Measurements from ENCODE around the gene CDH24. TPM values are rescaled to one million over a fixed set of nuclear protein-coding genes. Genes with fewer than 3 reads are reported as not detected.

Gene CDH24
- polyA plus RNA-seq, 3 donors: 0.13 to 0.14 TPM; not detected in 1

GRCh38 chr14:23071921-23072539 is 14.7 kb upstream of the CDH24 start:
- peak overlapping the region; percentile 97 to 98 for H3K4me3 Mint-ChIP-seq

More at GRCh38 chr14:23071921-23072539, 14.7 kb upstream of the CDH24 start:
- Histone ChIP-seq H3K9me3 (replicated peaks in 1 of 2; ENCODE audit: control insufficient read depth in 1 of 2, insufficient read depth in 1 of 2, low read length in 2 of 2) (no peaks in the 10 kb centered on the region), H3K4me3 (replicated peaks in 1 of 3; ENCODE audit: low read depth in 2 of 3, low read length in 3 of 3) (peak overlapping the region in 1 of 3 experiments; percentile 87), H3K79me2 (ENCODE audit: insufficient read depth, low read length) (peaks cover 84% of the 10 kb centered on the region), H2AFZ (ENCODE audit: insufficient read depth, low read depth, low read length, poor library complexity, severe bottlenecking) (no peak overlapping the region), H3K27me3 (ENCODE audit: control insufficient read depth in 2 of 2, insufficient read depth in 2 of 2, low read length in 2 of 2) (no peaks in the 10 kb centered on the region), H3K36me3 (replicated peaks in 1 of 2; ENCODE audit: control insufficient read depth in 1 of 2, insufficient read depth in 2 of 2, low read length in 2 of 2) (peaks cover 64 to 77% of the 10 kb centered on the region in 2 donors), H4K20me1 (ENCODE audit: insufficient read depth, low read length) (peaks cover 67% of the 10 kb centered on the region), H3K4me2 (replicated peaks; ENCODE audit: extremely low read depth, low read length, poor library complexity, severe bottlenecking) (peak overlapping the region; percentile 71), H3K4me1 (ENCODE audit: control insufficient read depth in 1 of 2, insufficient read depth in 2 of 2, low read length in 2 of 2) (peaks cover 31 to 39% of the 10 kb centered on the region in 2 donors), H3K9ac (ENCODE audit: insufficient read depth, low read length, poor library complexity, severe bottlenecking) (peak overlapping the region; percentile 60), H3K27ac (ENCODE audit: low read depth in 1 of 2, low read length in 2 of 2) (peak overlapping the region in 1 of 2 donors; percentile 75)
- Mint-ChIP-seq H3K9me3 (no peaks in the 10 kb centered on the region), H3K27me3 (ENCODE audit: low read depth in 3 of 3) (no peaks in the 10 kb centered on the region), H3K27ac (peak overlapping the region; percentile 67 to 96 (median 88)), H3K4me1 (peaks cover 35% of the 10 kb centered on the region), H3K36me3 (peaks cover 68 to 70% of the 10 kb centered on the region in 2 donors)
- intact Hi-C loops (cut with micrococcal nuclease): no loop called here
- 87% methylated on average over 3 of the region's 5 CpGs for WGBS (ENCODE audit: insufficient coverage)
- no peak for DNase-seq
- no peak for TF ChIP-seq CTCF (IDR thresholded peaks at IDR 0.05)

All from CD14-positive monocyte (primary cell).